ENCODE measurements around the gene ZDHHC19.
A peak's percentile ranks its signal among the peaks of the same experiment; 100 is the strongest.

The ZDHHC19 gene

DNA sequence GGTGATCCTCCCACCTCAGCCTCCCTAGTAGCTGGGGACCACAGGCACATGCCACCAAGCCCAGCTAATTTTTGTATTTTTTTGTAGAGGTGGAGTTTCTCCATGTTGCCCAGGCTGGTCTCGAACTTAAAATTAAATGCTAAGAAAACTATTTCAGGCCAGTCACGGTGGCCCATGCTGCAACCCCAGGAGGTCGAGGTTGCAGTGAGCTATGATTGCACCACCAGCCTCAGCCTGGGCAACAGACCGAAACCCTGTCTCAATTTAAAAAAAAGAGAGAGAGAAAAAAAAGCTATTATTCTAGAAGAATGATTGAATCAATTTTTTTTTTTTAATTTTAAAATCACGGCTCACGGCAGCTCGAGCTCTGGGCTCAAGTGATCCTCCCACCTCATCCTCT, 9.8 kb upstream of the ZDHHC19 start:
- no peak for TF ChIP-seq ZFX (IDR thresholded peaks at IDR 0.05)
- TF ChIP-seq, protein P1, sequence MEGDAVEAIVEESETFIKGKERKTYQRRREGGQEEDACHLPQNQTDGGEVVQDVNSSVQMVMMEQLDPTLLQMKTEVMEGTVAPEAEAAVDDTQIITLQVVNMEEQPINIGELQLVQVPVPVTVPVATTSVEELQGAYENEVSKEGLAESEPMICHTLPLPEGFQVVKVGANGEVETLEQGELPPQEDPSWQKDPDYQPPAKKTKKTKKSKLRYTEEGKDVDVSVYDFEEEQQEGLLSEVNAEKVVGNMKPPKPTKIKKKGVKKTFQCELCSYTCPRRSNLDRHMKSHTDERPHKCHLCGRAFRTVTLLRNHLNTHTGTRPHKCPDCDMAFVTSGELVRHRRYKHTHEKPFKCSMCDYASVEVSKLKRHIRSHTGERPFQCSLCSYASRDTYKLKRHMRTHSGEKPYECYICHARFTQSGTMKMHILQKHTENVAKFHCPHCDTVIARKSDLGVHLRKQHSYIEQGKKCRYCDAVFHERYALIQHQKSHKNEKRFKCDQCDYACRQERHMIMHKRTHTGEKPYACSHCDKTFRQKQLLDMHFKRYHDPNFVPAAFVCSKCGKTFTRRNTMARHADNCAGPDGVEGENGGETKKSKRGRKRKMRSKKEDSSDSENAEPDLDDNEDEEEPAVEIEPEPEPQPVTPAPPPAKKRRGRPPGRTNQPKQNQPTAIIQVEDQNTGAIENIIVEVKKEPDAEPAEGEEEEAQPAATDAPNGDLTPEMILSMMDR (conservative IDR thresholded peaks at IDR 0.05) = no peak
- no peak overlapping the region for H3K27ac ChIP-seq

- H3K27ac ChIP-seq = no peak overlapping the region
- TF ChIP-seq ZFX (IDR thresholded peaks at IDR 0.05) = no peak
- TF ChIP-seq, protein P1 (conservative IDR thresholded peaks at IDR 0.05) = no peak
Observed at GRCh38 chr3:196220587-196220986, 9.4 kb upstream of the ZDHHC19 start.

- TF ChIP-seq, protein P1 (conservative IDR thresholded peaks at IDR 0.05) = no peak
- no peak for TF ChIP-seq ZFX (IDR thresholded peaks at IDR 0.05)
- H3K27ac ChIP-seq = no peak overlapping the region
Observed at GRCh38 chr3:196219970-196220311, 8.7 kb upstream of the ZDHHC19 start.

- no peak overlapping the region for H3K27ac ChIP-seq
- TF ChIP-seq, protein P1 (conservative IDR thresholded peaks at IDR 0.05) = no peak
- no peak for TF ChIP-seq ZFX (IDR thresholded peaks at IDR 0.05)
Observed at GRCh38 chr3:196219194-196219969, 8.2 kb upstream of the ZDHHC19 start.

- TF ChIP-seq ZFX (IDR thresholded peaks at IDR 0.05) = no peak
- TF ChIP-seq, protein P1 (conservative IDR thresholded peaks at IDR 0.05) = no peak
- H3K27ac ChIP-seq = no peak overlapping the region; the same call in 1 of the 2 replicates
Observed at GRCh38 chr3:196218155-196218712, 7.0 kb upstream of the ZDHHC19 start.

DNA sequence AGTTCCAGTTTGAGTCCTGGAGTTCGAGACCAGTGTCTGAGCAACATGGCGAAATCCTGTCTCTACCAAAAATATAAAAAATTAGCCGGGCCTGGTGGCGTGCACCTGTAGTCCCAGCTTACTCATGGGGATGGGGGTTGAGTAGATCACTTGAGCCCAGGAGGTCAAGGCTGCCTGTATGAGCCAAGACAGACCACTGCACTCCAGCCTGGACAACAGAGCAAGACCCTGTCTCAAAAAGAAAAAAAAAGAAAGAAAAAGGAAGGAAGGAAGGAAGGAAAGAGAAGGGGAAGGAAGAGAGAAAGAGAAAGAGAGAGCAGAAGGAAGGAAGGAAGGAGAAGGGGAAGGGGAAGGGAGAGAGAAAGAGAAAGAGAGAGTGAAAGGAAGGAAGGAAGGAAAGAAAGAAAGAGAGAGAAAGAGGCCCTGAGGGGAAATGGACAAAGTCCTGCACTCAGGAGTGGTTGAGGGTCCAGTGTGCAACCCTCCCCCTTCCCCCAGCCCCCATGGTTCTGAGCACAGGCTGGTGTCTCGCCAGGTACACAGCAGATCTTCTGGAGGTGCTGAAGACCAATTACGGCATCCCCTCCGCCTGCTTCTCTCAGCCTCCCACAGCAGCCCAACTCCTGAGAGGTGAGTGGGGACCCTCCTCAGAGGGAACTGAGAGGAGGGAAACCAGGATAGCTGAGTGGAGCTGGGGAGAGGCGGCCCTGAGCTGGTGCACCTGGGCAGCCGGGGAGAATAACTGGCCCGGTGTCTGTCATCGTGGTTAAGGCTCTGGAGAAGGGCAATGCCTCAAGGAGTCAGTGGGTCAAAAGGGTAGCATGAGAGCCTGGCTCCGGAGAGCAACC, 6.3 kb upstream of the ZDHHC19 start:
- peak overlapping the region; percentile 36; the same call in 1 of the 2 replicates for H3K27ac ChIP-seq
- no peak for TF ChIP-seq ZFX (IDR thresholded peaks at IDR 0.05)
- TF ChIP-seq, protein P1 (conservative IDR thresholded peaks at IDR 0.05) = no peak
